HG02763 (cell line): ENCODE measurements around the gene SYNDIG1.

Experiments
- ATAC-seq: cut with Tn5 transposase; IDR thresholded peaks from one replicate; pipeline ENCODE4 v1.9.1; 2021; ENCODE audit warnings: mild to moderate bottlenecking, moderate library complexity; ENCODE audit not compliant: unreplicated experiment

The SYNDIG1 gene

DNA sequence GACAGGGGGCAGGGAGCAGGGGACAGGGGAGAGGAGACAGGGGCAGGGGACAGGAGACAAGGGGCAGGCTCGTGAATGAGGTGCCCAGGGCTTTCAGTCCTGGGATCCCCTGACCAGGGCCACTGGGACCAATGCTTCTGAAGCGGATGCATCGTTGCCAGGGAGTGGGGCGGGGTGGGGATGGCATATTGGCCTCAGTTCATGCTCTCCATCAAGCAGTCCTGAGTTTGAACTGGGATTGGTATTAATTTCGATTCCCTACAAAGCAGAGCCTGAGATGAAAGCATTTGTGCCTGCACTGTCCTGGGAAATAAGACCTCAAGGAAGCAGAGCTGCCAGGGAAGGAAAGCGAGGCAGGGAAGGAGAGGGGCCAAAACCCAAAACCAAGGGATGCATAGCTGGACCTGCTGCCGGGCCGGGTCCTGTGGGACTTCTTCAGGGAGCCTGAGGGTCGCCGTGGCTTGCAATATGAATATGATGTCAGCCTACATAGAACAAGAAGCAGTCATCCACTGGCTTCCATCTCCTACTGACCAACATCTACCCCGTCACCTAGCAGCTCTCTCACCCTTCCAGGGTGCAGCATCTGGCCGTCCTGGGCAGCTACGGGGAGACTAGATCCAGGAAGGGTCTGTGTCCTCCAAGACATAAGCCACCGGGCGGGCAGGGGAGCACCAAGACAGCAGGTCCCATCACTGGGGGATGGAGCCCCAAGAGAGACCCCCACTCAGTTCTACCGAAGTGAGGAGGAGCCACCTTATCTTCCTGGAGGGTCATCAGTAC, 233.3 kb downstream of the SYNDIG1 start:
- no peak for ATAC-seq

DNA sequence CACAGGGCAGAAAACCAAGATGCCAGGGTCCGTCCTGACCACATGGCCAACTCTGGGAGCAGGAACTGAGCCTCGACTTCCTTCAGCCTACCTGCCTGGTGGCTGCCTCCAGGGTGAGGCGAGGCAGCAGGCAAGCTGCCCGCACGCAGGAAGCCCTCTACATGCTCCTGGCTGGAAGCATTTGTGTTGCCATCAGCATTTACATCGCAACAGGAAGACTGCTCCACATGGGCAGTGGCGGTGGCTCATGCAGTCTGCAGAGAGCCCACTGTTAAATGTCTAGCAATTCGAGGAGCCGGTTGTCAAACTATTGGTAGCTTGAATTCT, 233.8 kb downstream of the SYNDIG1 start:
- ATAC-seq: no peak

DNA sequence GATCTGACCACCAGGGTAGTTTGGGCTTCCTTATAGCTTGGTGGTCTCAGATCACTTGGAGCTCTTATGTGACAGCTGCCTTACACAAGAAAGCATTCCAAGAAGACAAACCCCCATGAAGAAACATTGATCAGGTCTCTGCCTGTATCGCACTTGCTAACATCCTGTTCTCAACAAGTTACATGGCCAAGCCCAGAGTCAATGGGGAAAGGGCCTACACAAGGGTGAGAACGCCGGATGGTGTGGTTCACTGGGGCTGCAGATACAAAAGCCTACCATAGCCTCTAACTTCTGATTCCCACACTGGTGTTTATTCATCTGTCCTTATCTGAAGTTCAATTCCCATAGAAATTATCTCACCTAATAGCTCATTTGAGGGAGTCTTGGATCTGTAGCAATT, 235.5 kb downstream of the SYNDIG1 start:
- no peak for ATAC-seq

DNA sequence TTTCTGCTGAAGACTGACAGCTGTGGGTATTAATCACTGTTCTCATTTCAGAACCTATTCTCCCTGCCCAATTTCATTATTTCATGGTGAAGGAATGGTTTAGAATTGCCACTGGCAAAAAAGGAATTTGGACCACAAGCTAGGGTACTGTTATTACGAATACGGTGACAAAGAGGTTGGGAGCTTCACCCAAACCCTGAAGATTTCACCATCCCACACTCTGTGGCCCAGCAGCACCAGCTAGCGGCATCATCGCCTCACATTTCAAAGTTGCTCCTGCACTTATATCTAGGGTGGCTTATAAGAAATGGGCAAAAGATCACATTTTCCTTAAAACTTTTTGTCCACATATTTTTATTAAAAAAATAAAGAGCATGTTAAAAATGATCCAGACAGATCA, 236.1 kb downstream of the SYNDIG1 start:
- no peak for ATAC-seq

- ATAC-seq: no peak
Measured at GRCh38 chr20:24708411-24709295, 239.2 kb downstream of the SYNDIG1 start.
